ENCODE measurements around the gene AFF3. TPM values are rescaled to one million over a fixed set of nuclear protein-coding genes. Genes with fewer than 3 reads are reported as not detected.

The AFF3 gene
- total RNA-seq, 1 experiment from 2014 or later = 0.42 TPM

GRCh38 chr2:99811544-99811943, 330.8 kb downstream of the AFF3 start:
- no TSS peak for BruUV-seq (replicated peaks)
- Mint-ChIP-seq H3K36me3 (ENCODE audit: insufficient read depth, unreplicated experiment) (no peaks in the 10 kb centered on the region), H3K27ac (ENCODE audit: low read depth, unreplicated experiment) (no peak overlapping the region), H3K9me3 (ENCODE audit: unreplicated experiment) (no peaks in the 10 kb centered on the region), H3K4me3 (ENCODE audit: unreplicated experiment) (no peak overlapping the region), H3K27me3 (ENCODE audit: insufficient read depth, unreplicated experiment) (no peaks in the 10 kb centered on the region), H3K4me1 (ENCODE audit: insufficient read depth, unreplicated experiment) (peaks cover 38% of the 10 kb centered on the region)
- TF ChIP-seq CTCF (IDR thresholded peaks at IDR 0.05; ENCODE audit: unreplicated experiment) = no peak
- intact Hi-C loops (cut with micrococcal nuclease) = loop anchor here (2.0 to 10.0 kb wide), 2 partner anchors 253 to 563 kb away; no protein-coding TSS in a partner anchor
- CTCF ChIA-PET = no interaction called here
- POLR2A ChIA-PET = interaction anchor here (0.7 kb wide), 1 partner anchor 17 kb away, joined by 3 read pairs; no protein-coding TSS in a partner anchor
- peak; percentile 57 for DNase-seq (ENCODE audit: unreplicated experiment)

- intact Hi-C loops (cut with micrococcal nuclease) = loop anchor here (2.0 to 10.0 kb wide), 2 partner anchors 251 to 565 kb away; no protein-coding TSS in a partner anchor
- DNase-seq (ENCODE audit: unreplicated experiment) = no peak
- Mint-ChIP-seq H3K9me3 (ENCODE audit: unreplicated experiment) (no peaks in the 10 kb centered on the region), H3K27ac (ENCODE audit: low read depth, unreplicated experiment) (no peak overlapping the region), H3K4me1 (ENCODE audit: insufficient read depth, unreplicated experiment) (peaks cover 46% of the 10 kb centered on the region), H3K4me3 (ENCODE audit: unreplicated experiment) (no peak overlapping the region), H3K36me3 (ENCODE audit: insufficient read depth, unreplicated experiment) (no peaks in the 10 kb centered on the region), H3K27me3 (ENCODE audit: insufficient read depth, unreplicated experiment) (no peaks in the 10 kb centered on the region)
- BruUV-seq (replicated peaks) = no TSS peak
- TF ChIP-seq CTCF (IDR thresholded peaks at IDR 0.05; ENCODE audit: unreplicated experiment) = no peak
- ChIA-PET CTCF (interaction anchor here (1.2 kb wide), 1 partner anchor 250 kb away, joined by 4 read pairs; no protein-coding TSS in a partner anchor), POLR2A (interaction anchor here (0.6 kb wide), 1 partner anchor 238 kb away, joined by 3 read pairs; no protein-coding TSS in a partner anchor)
Observed at GRCh38 chr2:99810225-99810624, 332.2 kb downstream of the AFF3 start.

- Mint-ChIP-seq H3K36me3 (ENCODE audit: insufficient read depth, unreplicated experiment) (peaks cover 7% of the 10 kb centered on the region), H3K4me3 (ENCODE audit: unreplicated experiment) (no peak overlapping the region), H3K27ac (ENCODE audit: low read depth, unreplicated experiment) (no peak overlapping the region), H3K9me3 (ENCODE audit: unreplicated experiment) (no peaks in the 10 kb centered on the region), H3K4me1 (ENCODE audit: insufficient read depth, unreplicated experiment) (peaks cover 51% of the 10 kb centered on the region), H3K27me3 (ENCODE audit: insufficient read depth, unreplicated experiment) (no peaks in the 10 kb centered on the region)
- DNase-seq (ENCODE audit: unreplicated experiment) = no peak
- no peak for TF ChIP-seq CTCF (IDR thresholded peaks at IDR 0.05; ENCODE audit: unreplicated experiment)
- ChIA-PET CTCF (interaction anchor here (0.7 to 1.2 kb wide), 2 partner anchors 250 to 275 kb away, joined by 3 to 4 read pairs; no protein-coding TSS in a partner anchor), POLR2A (no interaction called here)
- no TSS peak for BruUV-seq (replicated peaks)
- intact Hi-C loops (cut with micrococcal nuclease) = no loop called here
Observed at GRCh38 chr2:99809259-99809900, 333.0 kb downstream of the AFF3 start.

- Mint-ChIP-seq H3K36me3 (ENCODE audit: insufficient read depth, unreplicated experiment) (peaks cover 7% of the 10 kb centered on the region), H3K4me1 (ENCODE audit: insufficient read depth, unreplicated experiment) (peaks cover 51% of the 10 kb centered on the region), H3K4me3 (ENCODE audit: unreplicated experiment) (no peak overlapping the region), H3K27ac (ENCODE audit: low read depth, unreplicated experiment) (no peak overlapping the region), H3K27me3 (ENCODE audit: insufficient read depth, unreplicated experiment) (no peaks in the 10 kb centered on the region), H3K9me3 (ENCODE audit: unreplicated experiment) (no peaks in the 10 kb centered on the region)
- no peak for DNase-seq (ENCODE audit: unreplicated experiment)
- BruUV-seq (replicated peaks) = no TSS peak
- intact Hi-C loops (cut with micrococcal nuclease) = no loop called here
- ChIA-PET POLR2A (no interaction called here), CTCF (interaction anchor here (0.7 to 1.2 kb wide), 2 partner anchors 249 to 275 kb away, joined by 3 to 4 read pairs; no protein-coding TSS in a partner anchor)
- TF ChIP-seq CTCF (IDR thresholded peaks at IDR 0.05; ENCODE audit: unreplicated experiment) = no peak
Observed at GRCh38 chr2:99808361-99809200, 333.8 kb downstream of the AFF3 start.
